Measurements from ENCODE around the gene KIF26B. TPM values are rescaled to one million over a fixed set of nuclear protein-coding genes. Genes with fewer than 3 reads are reported as not detected.

KIF26B gene
- total RNA-seq, 3 donors from 2014 or later (not counting 1 experiment from before 2014, with no cell fraction given), result 0.16 to 0.96 (median 0.18) TPM

GRCh38 chr1:245183429-245183828 is 28.6 kb downstream of the KIF26B start:
- Histone ChIP-seq H3K36me3 (ENCODE audit: control insufficient read depth, insufficient read depth, low read length) (no peaks in the 10 kb centered on the region), H3K4me3 (ENCODE audit: low read length) (no peak overlapping the region), H3K27ac (ENCODE audit: low read length) (no peak overlapping the region), H3K27me3 (ENCODE audit: control insufficient read depth, insufficient read depth, low read length) (no peaks in the 10 kb centered on the region), H3K4me1 (ENCODE audit: control insufficient read depth, insufficient read depth, low read length) (peaks cover 17% of the 10 kb centered on the region), H3K9me3 (ENCODE audit: control insufficient read depth, insufficient read depth, low read length) (no peaks in the 10 kb centered on the region)
- peaks cover 21 to 22% of the 10 kb centered on the region in 2 donors for H3K4me1 Mint-ChIP-seq
- ATAC-seq (no peak), DNase-seq (no peak)
- no peak for TF ChIP-seq CTCF (IDR thresholded peaks at IDR 0.05)
- peaks cover 0 to 8% of the 10 kb centered on the region in 2 donors for H3K27me3 Mint-ChIP-seq (ENCODE audit: low read depth in 2 of 2)
- WGBS (ENCODE audit: insufficient coverage), result 77% methylated on average over 3 of the region's 3 CpGs
- intact Hi-C loops (cut with micrococcal nuclease), result no loop called here
- H3K9me3 Mint-ChIP-seq, result no peaks in the 10 kb centered on the region
- no peak overlapping the region for H3K27ac Mint-ChIP-seq
- H3K4me3 Mint-ChIP-seq, result no peak overlapping the region
- H3K36me3 Mint-ChIP-seq, result no peaks in the 10 kb centered on the region

GRCh38 chr1:245184779-245185178 is 30.0 kb downstream of the KIF26B start:
- Histone ChIP-seq H3K9me3 (ENCODE audit: control insufficient read depth, insufficient read depth, low read length) (no peaks in the 10 kb centered on the region), H3K36me3 (ENCODE audit: control insufficient read depth, insufficient read depth, low read length) (no peaks in the 10 kb centered on the region), H3K4me1 (ENCODE audit: control insufficient read depth, insufficient read depth, low read length) (peaks cover 13% of the 10 kb centered on the region), H3K27me3 (ENCODE audit: control insufficient read depth, insufficient read depth, low read length) (no peaks in the 10 kb centered on the region), H3K27ac (ENCODE audit: low read length) (no peak overlapping the region), H3K4me3 (ENCODE audit: low read length) (no peak overlapping the region)
- no peaks in the 10 kb centered on the region for H3K9me3 Mint-ChIP-seq
- ATAC-seq (no peak), DNase-seq (no peak)
- H3K27me3 Mint-ChIP-seq (ENCODE audit: low read depth in 2 of 2), result peaks cover 0 to 8% of the 10 kb centered on the region in 2 donors
- no peaks in the 10 kb centered on the region for H3K36me3 Mint-ChIP-seq
- WGBS (ENCODE audit: insufficient coverage), result 81% methylated on average over 4 of the region's 4 CpGs
- intact Hi-C loops (cut with micrococcal nuclease), result no loop called here
- no peak overlapping the region for H3K4me3 Mint-ChIP-seq
- no peak for TF ChIP-seq CTCF (IDR thresholded peaks at IDR 0.05)
- no peak overlapping the region for H3K27ac Mint-ChIP-seq
- peaks cover 15 to 17% of the 10 kb centered on the region in 2 donors for H3K4me1 Mint-ChIP-seq

GRCh38 chr1:245188403-245188802 is 33.6 kb downstream of the KIF26B start:
- WGBS (ENCODE audit: insufficient coverage), result 22% methylated on average over 4 of the region's 4 CpGs
- H3K4me3 Mint-ChIP-seq, result no peak overlapping the region
- H3K4me1 Mint-ChIP-seq, result no peaks in the 10 kb centered on the region
- no peak overlapping the region for H3K4me3 ChIP-seq (ENCODE audit: low read length)
- no peak for ATAC-seq
- DNase-seq, result no peak
- H3K36me3 ChIP-seq (ENCODE audit: control insufficient read depth, insufficient read depth, low read length), result no peaks in the 10 kb centered on the region
- no peaks in the 10 kb centered on the region for H3K27me3 ChIP-seq (ENCODE audit: control insufficient read depth, insufficient read depth, low read length)
- H3K9me3 ChIP-seq (ENCODE audit: control insufficient read depth, insufficient read depth, low read length), result no peaks in the 10 kb centered on the region
- no peaks in the 10 kb centered on the region for H3K9me3 Mint-ChIP-seq
- TF ChIP-seq CTCF (IDR thresholded peaks at IDR 0.05), result no peak
- no peak overlapping the region for H3K27ac ChIP-seq (ENCODE audit: low read length)
- no peak overlapping the region for H3K27ac Mint-ChIP-seq
- intact Hi-C loops (cut with micrococcal nuclease), result no loop called here
- H3K4me1 ChIP-seq (ENCODE audit: control insufficient read depth, insufficient read depth, low read length), result no peaks in the 10 kb centered on the region
- no peaks in the 10 kb centered on the region for H3K36me3 Mint-ChIP-seq
- H3K27me3 Mint-ChIP-seq (ENCODE audit: low read depth in 2 of 2), result peaks cover 0 to 8% of the 10 kb centered on the region in 2 donors

GRCh38 chr1:245195398-245195797 is 40.6 kb downstream of the KIF26B start:
- WGBS (ENCODE audit: insufficient coverage), result 91% methylated on average over 9 of the region's 9 CpGs
- ATAC-seq, result no peak
- no peaks in the 10 kb centered on the region for H3K36me3 ChIP-seq (ENCODE audit: control insufficient read depth, insufficient read depth, low read length)

More at GRCh38 chr1:245195398-245195797, 40.6 kb downstream of the KIF26B start:
- peaks cover 10% of the 10 kb centered on the region for H3K4me1 ChIP-seq (ENCODE audit: control insufficient read depth, insufficient read depth, low read length)
- no peaks in the 10 kb centered on the region for H3K9me3 ChIP-seq (ENCODE audit: control insufficient read depth, insufficient read depth, low read length)
- no peak overlapping the region for H3K4me3 ChIP-seq (ENCODE audit: low read length)
- H3K27ac ChIP-seq (ENCODE audit: low read length), result no peak overlapping the region
- no peak for TF ChIP-seq CTCF (IDR thresholded peaks at IDR 0.05)
- Mint-ChIP-seq H3K9me3 (no peaks in the 10 kb centered on the region), H3K36me3 (no peaks in the 10 kb centered on the region), H3K4me1 (peaks cover 13 to 15% of the 10 kb centered on the region in 2 donors), H3K27ac (no peak overlapping the region), H3K27me3 (ENCODE audit: low read depth in 2 of 2) (peaks cover 0 to 9% of the 10 kb centered on the region in 2 donors), H3K4me3 (no peak overlapping the region)
- intact Hi-C loops (cut with micrococcal nuclease), result no loop called here
- no peak for DNase-seq
- no peaks in the 10 kb centered on the region for H3K27me3 ChIP-seq (ENCODE audit: control insufficient read depth, insufficient read depth, low read length)
